ENCODE measurements around the gene MS4A4E.
"Not testable (repeated sequence)": the region's sequence is repeated elsewhere in the genome, so short reads cannot be mapped to it uniquely, and the experiment has no call there.

The MS4A4E gene

DNA sequence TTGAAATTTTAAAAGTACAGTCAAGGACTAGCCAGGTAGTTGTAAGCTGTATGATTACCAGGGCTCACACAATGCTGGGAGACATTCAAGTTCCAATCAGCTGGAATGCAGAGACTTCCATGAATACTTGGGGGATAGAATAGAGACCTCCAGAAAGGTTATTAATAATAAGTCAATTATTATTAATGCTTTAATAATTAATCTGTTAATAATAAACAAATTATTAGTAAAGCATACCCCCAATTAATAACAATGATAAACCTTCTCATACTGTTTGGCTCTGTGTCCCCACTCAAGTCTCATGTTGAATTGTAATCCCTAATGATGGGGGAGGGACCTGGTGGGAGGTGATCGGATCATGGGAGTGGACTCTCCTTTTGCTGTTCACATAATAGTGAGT is 45.5 kb downstream of the MS4A4E start:
- H3K4me1 ChIP-seq: no peaks in the 10 kb centered on the region
- TF ChIP-seq, protein P1, sequence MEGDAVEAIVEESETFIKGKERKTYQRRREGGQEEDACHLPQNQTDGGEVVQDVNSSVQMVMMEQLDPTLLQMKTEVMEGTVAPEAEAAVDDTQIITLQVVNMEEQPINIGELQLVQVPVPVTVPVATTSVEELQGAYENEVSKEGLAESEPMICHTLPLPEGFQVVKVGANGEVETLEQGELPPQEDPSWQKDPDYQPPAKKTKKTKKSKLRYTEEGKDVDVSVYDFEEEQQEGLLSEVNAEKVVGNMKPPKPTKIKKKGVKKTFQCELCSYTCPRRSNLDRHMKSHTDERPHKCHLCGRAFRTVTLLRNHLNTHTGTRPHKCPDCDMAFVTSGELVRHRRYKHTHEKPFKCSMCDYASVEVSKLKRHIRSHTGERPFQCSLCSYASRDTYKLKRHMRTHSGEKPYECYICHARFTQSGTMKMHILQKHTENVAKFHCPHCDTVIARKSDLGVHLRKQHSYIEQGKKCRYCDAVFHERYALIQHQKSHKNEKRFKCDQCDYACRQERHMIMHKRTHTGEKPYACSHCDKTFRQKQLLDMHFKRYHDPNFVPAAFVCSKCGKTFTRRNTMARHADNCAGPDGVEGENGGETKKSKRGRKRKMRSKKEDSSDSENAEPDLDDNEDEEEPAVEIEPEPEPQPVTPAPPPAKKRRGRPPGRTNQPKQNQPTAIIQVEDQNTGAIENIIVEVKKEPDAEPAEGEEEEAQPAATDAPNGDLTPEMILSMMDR (IDR thresholded peaks at IDR 0.05): no peak
- H3K36me3 ChIP-seq (ENCODE audit: control insufficient read depth, insufficient read depth, low read length): no peaks in the 10 kb centered on the region
- H3K9ac ChIP-seq: no peak overlapping the region
- H3K27ac ChIP-seq: no peak overlapping the region
- no peaks in the 10 kb centered on the region for H3K79me2 ChIP-seq
- no peaks in the 10 kb centered on the region for H3K9me3 ChIP-seq (ENCODE audit: control insufficient read depth, low read length)
- no peak overlapping the region for H3K4me3 ChIP-seq (ENCODE audit: low read depth, low read length)
- no peaks in the 10 kb centered on the region for H3K27me3 ChIP-seq (ENCODE audit: control insufficient read depth, insufficient read depth, low read length)
- H2AFZ ChIP-seq: no peak overlapping the region
- no peak overlapping the region for H3K4me2 ChIP-seq (ENCODE audit: low read length)

DNA sequence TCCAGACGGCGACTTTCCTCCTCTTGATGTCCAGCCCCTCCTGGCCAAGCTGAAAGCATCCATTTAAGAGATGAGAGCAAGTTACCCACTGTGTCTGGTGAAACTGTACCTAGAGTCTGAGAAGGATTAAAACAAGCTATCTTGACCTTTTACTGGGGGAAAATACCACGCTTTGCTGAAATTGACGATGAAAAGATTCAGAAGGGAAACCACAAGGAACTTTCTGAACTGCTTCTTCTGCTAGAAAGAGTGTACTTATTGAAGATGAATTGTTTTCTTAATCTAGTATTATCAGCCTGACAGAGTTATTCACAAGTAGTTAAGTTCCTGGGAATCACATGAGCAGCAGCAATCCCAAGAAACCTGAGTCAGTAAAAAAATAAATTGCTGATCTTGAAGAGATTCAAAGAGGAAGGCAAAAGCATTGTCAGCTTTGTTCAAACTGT is 47.0 kb downstream of the MS4A4E start:
- H3K27me3 ChIP-seq (ENCODE audit: control insufficient read depth, insufficient read depth, low read length): no peaks in the 10 kb centered on the region
- TF ChIP-seq, protein P1 (IDR thresholded peaks at IDR 0.05): no peak
- H3K9ac ChIP-seq: no peak overlapping the region
- no peak overlapping the region for H2AFZ ChIP-seq
- H3K36me3 ChIP-seq (ENCODE audit: control insufficient read depth, insufficient read depth, low read length): no peaks in the 10 kb centered on the region
- no peak overlapping the region for H3K27ac ChIP-seq
- no peak overlapping the region for H3K4me2 ChIP-seq (ENCODE audit: low read length)
- H3K4me1 ChIP-seq: no peaks in the 10 kb centered on the region
- H3K9me3 ChIP-seq (ENCODE audit: control insufficient read depth, low read length): no peaks in the 10 kb centered on the region
- no peaks in the 10 kb centered on the region for H3K79me2 ChIP-seq
- no peak overlapping the region for H3K4me3 ChIP-seq (ENCODE audit: low read depth, low read length)

DNA sequence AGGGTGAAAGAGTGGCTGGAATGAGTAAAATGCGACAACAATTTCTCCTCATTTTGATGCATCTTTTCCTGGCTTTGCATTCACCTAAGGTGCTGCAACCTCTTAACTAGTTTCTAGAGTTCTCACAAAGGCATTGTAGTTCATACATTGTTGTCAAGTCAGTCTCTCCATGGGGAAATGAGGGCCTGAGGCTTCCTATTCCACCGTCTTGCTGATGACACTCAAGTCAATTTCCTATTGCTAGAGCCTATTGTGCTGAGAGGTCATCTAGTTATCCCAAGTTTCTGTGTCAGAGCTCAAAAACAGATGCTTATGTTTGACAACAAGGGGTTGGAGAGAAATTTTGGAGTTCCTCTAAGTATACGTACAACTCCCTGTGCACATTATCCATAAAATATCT is 48.4 kb downstream of the MS4A4E start:
- H3K36me3 ChIP-seq (ENCODE audit: control insufficient read depth, insufficient read depth, low read length): no peaks in the 10 kb centered on the region
- TF ChIP-seq, protein P1 (IDR thresholded peaks at IDR 0.05): no peak
- H3K4me1 ChIP-seq: no peaks in the 10 kb centered on the region
- no peak overlapping the region for H2AFZ ChIP-seq
- H3K79me2 ChIP-seq: no peaks in the 10 kb centered on the region
- H3K9ac ChIP-seq: no peak overlapping the region
- H3K4me2 ChIP-seq (ENCODE audit: low read length): no peak overlapping the region
- H3K4me3 ChIP-seq (ENCODE audit: low read depth, low read length): no peak overlapping the region
- H3K27ac ChIP-seq: no peak overlapping the region
- H3K9me3 ChIP-seq (ENCODE audit: control insufficient read depth, low read length): no peaks in the 10 kb centered on the region
- H3K27me3 ChIP-seq (ENCODE audit: control insufficient read depth, insufficient read depth, low read length): no peaks in the 10 kb centered on the region

DNA sequence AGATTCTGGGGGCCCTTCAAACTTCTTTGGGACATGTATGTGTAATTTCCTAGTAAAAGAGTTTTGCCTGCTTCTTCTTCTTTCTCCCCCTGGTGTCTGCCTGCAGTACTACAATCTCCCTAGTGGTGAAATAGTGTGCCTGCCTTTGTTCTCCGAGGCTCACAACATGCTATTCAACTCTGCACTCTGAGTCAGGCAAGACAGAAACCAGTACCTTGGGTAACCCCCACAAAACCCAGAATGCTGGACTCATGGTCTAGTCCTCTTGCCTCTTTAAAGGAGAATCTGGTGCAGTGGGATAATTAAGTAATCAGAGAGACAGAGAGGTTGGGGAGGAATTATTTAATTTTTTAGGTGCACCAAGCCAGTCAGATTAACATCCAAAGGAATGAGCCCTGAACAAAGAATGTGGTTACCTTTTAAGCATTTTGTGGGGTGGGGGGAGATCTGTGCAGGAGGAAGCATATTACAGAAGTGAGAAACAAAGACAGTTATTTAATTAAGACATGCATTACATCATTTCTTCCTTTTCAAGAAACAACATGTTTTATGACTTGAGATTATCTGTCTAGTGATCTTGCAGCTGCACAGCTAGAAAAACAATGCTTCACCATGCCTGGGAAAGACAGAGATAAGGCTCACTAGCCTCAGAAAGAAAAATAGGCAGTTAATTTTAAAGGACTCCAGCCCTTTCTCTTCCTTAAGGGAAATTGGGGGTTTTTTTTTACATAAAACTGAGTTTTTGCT is 49.1 kb downstream of the MS4A4E start:
- Histone ChIP-seq H3K4me2 (ENCODE audit: low read length) (no peak overlapping the region), H3K4me1 (no peaks in the 10 kb centered on the region), H3K79me2 (no peaks in the 10 kb centered on the region), H3K36me3 (ENCODE audit: control insufficient read depth, insufficient read depth, low read length) (no peaks in the 10 kb centered on the region), H3K4me3 (ENCODE audit: low read depth, low read length) (no peak overlapping the region), H3K27me3 (ENCODE audit: control insufficient read depth, insufficient read depth, low read length) (no peaks in the 10 kb centered on the region), H2AFZ (no peak overlapping the region), H3K9me3 (ENCODE audit: control insufficient read depth, low read length) (no peaks in the 10 kb centered on the region), H3K27ac (no peak overlapping the region), H3K9ac (no peak overlapping the region)
- TF ChIP-seq, protein P1 (IDR thresholded peaks at IDR 0.05): peak; percentile 56

DNA sequence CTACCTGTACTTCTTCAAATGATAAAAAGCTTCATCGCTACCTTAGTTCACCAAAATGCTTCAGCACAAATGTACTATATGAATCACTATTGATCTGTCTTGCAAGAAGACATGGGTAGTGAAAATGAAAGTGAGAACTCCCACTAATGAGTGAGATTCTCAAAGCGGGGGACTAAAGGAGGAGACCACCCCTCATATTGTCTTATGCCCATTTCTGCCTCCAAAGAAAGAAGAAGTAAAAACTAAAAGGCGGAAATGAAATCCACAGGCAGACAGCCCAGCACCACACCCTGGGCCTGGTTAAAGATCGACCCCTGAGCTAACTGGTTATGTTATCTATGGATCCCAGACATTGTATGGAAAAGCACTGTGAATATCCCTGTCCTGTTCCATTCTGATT is 50.4 kb downstream of the MS4A4E start:
- not testable (repeated sequence) for H3K27ac ChIP-seq; H3K36me3 ChIP-seq (ENCODE audit: control insufficient read depth, insufficient read depth, low read length)

DNA sequence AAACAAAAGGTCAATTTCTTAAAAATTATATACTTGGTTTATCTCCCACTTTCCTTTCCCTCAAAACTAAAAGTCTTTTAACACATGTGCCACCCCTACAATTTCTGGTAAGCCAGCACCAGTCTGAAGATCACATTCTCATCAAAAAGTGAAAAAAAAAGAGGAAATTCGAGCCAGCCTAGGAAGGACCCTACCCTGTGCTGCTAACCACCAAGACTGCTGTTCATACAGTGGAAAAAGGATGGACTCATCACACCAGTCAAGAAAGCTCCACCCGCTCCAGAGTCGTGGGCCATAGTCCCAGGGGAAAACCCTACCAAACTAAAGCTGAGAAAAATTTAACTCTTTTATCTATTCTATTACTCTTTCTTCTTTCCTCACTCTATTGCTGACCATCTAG is 54.5 kb downstream of the MS4A4E start:
- H3K9ac ChIP-seq; H3K36me3 ChIP-seq (ENCODE audit: control insufficient read depth, insufficient read depth, low read length); H3K27ac ChIP-seq; H2AFZ ChIP-seq; H3K4me2 ChIP-seq (ENCODE audit: low read length); H3K4me3 ChIP-seq (ENCODE audit: low read depth, low read length); H3K4me1 ChIP-seq; H3K27me3 ChIP-seq (ENCODE audit: control insufficient read depth, insufficient read depth, low read length); H3K79me2 ChIP-seq; H3K9me3 ChIP-seq (ENCODE audit: control insufficient read depth, low read length): not testable (repeated sequence)

More for the DNA sequence above, 50.4 kb downstream of the MS4A4E start:
- not testable (repeated sequence) for H3K27me3 ChIP-seq (ENCODE audit: control insufficient read depth, insufficient read depth, low read length); H3K79me2 ChIP-seq; H3K4me2 ChIP-seq (ENCODE audit: low read length); H2AFZ ChIP-seq; H3K4me1 ChIP-seq; H3K4me3 ChIP-seq (ENCODE audit: low read depth, low read length); H3K9ac ChIP-seq; H3K9me3 ChIP-seq (ENCODE audit: control insufficient read depth, low read length)

DNA sequence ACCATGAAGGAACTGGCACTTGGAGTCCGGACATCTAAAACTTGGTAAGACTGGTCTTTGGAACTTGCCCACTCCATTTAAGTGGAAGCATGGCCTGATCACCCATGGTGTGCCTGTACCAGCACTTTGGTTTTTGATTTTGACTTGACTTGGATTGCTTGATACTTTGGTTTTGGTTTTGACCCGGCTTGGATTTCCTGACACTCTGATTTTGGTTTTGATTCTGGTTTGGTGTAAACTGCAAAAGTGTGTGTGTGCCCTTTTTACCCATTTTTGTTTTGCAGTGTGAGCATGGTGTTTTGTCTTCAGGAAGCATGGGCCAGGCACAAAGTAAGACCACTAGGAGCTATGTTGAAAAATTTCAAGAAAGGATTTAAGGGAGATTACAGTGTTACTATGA is 56.8 kb downstream of the MS4A4E start:
- H3K27me3 ChIP-seq (ENCODE audit: control insufficient read depth, insufficient read depth, low read length); H3K36me3 ChIP-seq (ENCODE audit: control insufficient read depth, insufficient read depth, low read length); H3K79me2 ChIP-seq; H3K4me3 ChIP-seq (ENCODE audit: low read depth, low read length); H3K4me2 ChIP-seq (ENCODE audit: low read length); H3K27ac ChIP-seq; H3K9ac ChIP-seq; H2AFZ ChIP-seq; H3K4me1 ChIP-seq; H3K9me3 ChIP-seq (ENCODE audit: control insufficient read depth, low read length): not testable (repeated sequence)

DNA sequence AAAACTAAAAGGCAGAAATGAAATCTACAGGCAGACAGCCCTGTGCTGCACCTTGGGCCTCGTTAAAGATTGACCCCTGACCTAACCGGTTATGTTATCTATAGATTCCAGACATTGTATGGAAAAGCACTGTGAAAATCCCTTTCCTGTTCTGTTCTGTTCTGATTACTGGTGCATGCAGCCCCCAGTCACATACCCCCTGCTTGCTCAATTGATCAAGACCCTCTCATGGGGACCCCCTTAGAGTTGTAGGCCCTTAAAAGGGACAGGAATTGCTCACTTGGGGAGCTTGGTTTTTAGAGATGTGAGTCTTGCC is 57.5 kb downstream of the MS4A4E start:
- H3K9ac ChIP-seq; H3K36me3 ChIP-seq (ENCODE audit: control insufficient read depth, insufficient read depth, low read length); H3K4me2 ChIP-seq (ENCODE audit: low read length); H2AFZ ChIP-seq; H3K27ac ChIP-seq; H3K79me2 ChIP-seq; H3K4me1 ChIP-seq; H3K9me3 ChIP-seq (ENCODE audit: control insufficient read depth, low read length); H3K4me3 ChIP-seq (ENCODE audit: low read depth, low read length); H3K27me3 ChIP-seq (ENCODE audit: control insufficient read depth, insufficient read depth, low read length): not testable (repeated sequence)
